ENCODE measurements around the gene LRP1B.

Gene LRP1B

GRCh38 chr2:140855471-140855870, 1275.3 kb downstream of the LRP1B start:
- no peaks in the 10 kb centered on the region for H4K20me1 ChIP-seq (ENCODE audit: control insufficient read depth, insufficient read depth, low read depth, low read length)
- H3K4me3 ChIP-seq (ENCODE audit: low read length), result no peak overlapping the region
- H3K4me1 ChIP-seq (ENCODE audit: control insufficient read depth, low read length), result no peaks in the 10 kb centered on the region
- H3K27me3 ChIP-seq (ENCODE audit: control insufficient read depth, low read length), result no peaks in the 10 kb centered on the region
- H3K36me3 ChIP-seq (ENCODE audit: control insufficient read depth, low read length), result no peaks in the 10 kb centered on the region
- no peak overlapping the region for H3K4me2 ChIP-seq (ENCODE audit: low read length)
- no peak overlapping the region for H3K27ac ChIP-seq (ENCODE audit: low read depth, low read length)
- H3K9me2 ChIP-seq (replicated peaks; ENCODE audit: control insufficient read depth, low read length), result no peaks in the 10 kb centered on the region
- no peaks in the 10 kb centered on the region for H3K79me2 ChIP-seq (ENCODE audit: control insufficient read depth, low read length)
- H3K9me3 ChIP-seq (ENCODE audit: control insufficient read depth, insufficient read depth, low read length), result no peaks in the 10 kb centered on the region
- no peak for TF ChIP-seq EZH2phosphoT487 (IDR thresholded peaks at IDR 0.05; ENCODE audit: borderline replicate concordance, low read length)
- TF ChIP-seq, protein P1, sequence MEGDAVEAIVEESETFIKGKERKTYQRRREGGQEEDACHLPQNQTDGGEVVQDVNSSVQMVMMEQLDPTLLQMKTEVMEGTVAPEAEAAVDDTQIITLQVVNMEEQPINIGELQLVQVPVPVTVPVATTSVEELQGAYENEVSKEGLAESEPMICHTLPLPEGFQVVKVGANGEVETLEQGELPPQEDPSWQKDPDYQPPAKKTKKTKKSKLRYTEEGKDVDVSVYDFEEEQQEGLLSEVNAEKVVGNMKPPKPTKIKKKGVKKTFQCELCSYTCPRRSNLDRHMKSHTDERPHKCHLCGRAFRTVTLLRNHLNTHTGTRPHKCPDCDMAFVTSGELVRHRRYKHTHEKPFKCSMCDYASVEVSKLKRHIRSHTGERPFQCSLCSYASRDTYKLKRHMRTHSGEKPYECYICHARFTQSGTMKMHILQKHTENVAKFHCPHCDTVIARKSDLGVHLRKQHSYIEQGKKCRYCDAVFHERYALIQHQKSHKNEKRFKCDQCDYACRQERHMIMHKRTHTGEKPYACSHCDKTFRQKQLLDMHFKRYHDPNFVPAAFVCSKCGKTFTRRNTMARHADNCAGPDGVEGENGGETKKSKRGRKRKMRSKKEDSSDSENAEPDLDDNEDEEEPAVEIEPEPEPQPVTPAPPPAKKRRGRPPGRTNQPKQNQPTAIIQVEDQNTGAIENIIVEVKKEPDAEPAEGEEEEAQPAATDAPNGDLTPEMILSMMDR (IDR thresholded peaks at IDR 0.05; ENCODE audit: low read depth, low read length, poor library complexity, severe bottlenecking), result no peak
- H3F3A ChIP-seq (ENCODE audit: control insufficient read depth, insufficient read depth), result no peaks in the 10 kb centered on the region

- Histone ChIP-seq H3K79me2 (ENCODE audit: control insufficient read depth, low read length) (no peaks in the 10 kb centered on the region), H3K4me3 (ENCODE audit: low read length) (no peak overlapping the region), H3K27ac (ENCODE audit: low read depth, low read length) (no peak overlapping the region), H3K4me1 (ENCODE audit: control insufficient read depth, low read length) (no peaks in the 10 kb centered on the region), H3K4me2 (ENCODE audit: low read length) (no peak overlapping the region), H3F3A (ENCODE audit: control insufficient read depth, insufficient read depth) (no peaks in the 10 kb centered on the region), H3K9me3 (ENCODE audit: control insufficient read depth, insufficient read depth, low read length) (no peaks in the 10 kb centered on the region), H4K20me1 (ENCODE audit: control insufficient read depth, insufficient read depth, low read depth, low read length) (no peaks in the 10 kb centered on the region), H3K9me2 (replicated peaks; ENCODE audit: control insufficient read depth, low read length) (no peaks in the 10 kb centered on the region), H3K27me3 (ENCODE audit: control insufficient read depth, low read length) (no peaks in the 10 kb centered on the region), H3K36me3 (ENCODE audit: control insufficient read depth, low read length) (no peaks in the 10 kb centered on the region)
- TF ChIP-seq, protein P1 (IDR thresholded peaks at IDR 0.05; ENCODE audit: low read depth, low read length, poor library complexity, severe bottlenecking), result no peak
- TF ChIP-seq EZH2phosphoT487 (IDR thresholded peaks at IDR 0.05; ENCODE audit: borderline replicate concordance, low read length), result no peak
Measured at GRCh38 chr2:140851258-140851981, 1279.4 kb downstream of the LRP1B start.

- no peaks in the 10 kb centered on the region for H3K4me1 ChIP-seq (ENCODE audit: control insufficient read depth, low read length)
- TF ChIP-seq, protein P1 (IDR thresholded peaks at IDR 0.05; ENCODE audit: low read depth, low read length, poor library complexity, severe bottlenecking), result no peak
- TF ChIP-seq EZH2phosphoT487 (IDR thresholded peaks at IDR 0.05; ENCODE audit: borderline replicate concordance, low read length), result no peak
Measured at GRCh38 chr2:140843186-140843585, 1287.6 kb downstream of the LRP1B start.

More at GRCh38 chr2:140843186-140843585, 1287.6 kb downstream of the LRP1B start:
- Histone ChIP-seq H3F3A (ENCODE audit: control insufficient read depth, insufficient read depth) (no peaks in the 10 kb centered on the region), H3K36me3 (ENCODE audit: control insufficient read depth, low read length) (no peaks in the 10 kb centered on the region), H3K27me3 (ENCODE audit: control insufficient read depth, low read length) (no peaks in the 10 kb centered on the region), H3K79me2 (ENCODE audit: control insufficient read depth, low read length) (no peaks in the 10 kb centered on the region), H3K9me2 (replicated peaks; ENCODE audit: control insufficient read depth, low read length) (no peaks in the 10 kb centered on the region), H3K4me3 (ENCODE audit: low read length) (no peak overlapping the region), H3K9me3 (ENCODE audit: control insufficient read depth, insufficient read depth, low read length) (no peaks in the 10 kb centered on the region), H3K4me2 (ENCODE audit: low read length) (no peak overlapping the region), H3K27ac (ENCODE audit: low read depth, low read length) (no peak overlapping the region), H4K20me1 (ENCODE audit: control insufficient read depth, insufficient read depth, low read depth, low read length) (no peaks in the 10 kb centered on the region)
